Measurements from ENCODE around the gene SELL. TPM values are rescaled to one million over a fixed set of nuclear protein-coding genes. Genes with fewer than 3 reads are reported as not detected.
"Not testable (repeated sequence)": the region's sequence is repeated elsewhere in the genome, so short reads cannot be mapped to it uniquely, and the experiment has no call there.

The SELL gene
- total and polyA plus RNA-seq, 9 donors = 0.36 to 11.0 (median 1.2) TPM

- WGBS, 3 donors = 48 to 58% (median 52%) methylated on average over 5 of the region's 5 CpGs
- no peak for DNase-seq
These were observed 16.9 kb downstream of the SELL start for GRCh38 chr1:169694304-169695075.

GRCh38 chr1:169692756-169693460 lies 18.5 kb downstream of the SELL start:
- Histone ChIP-seq H3K4me3 (no peak overlapping the region), H3K9me3 (no peaks in the 10 kb centered on the region), H3K36me3 (no peaks in the 10 kb centered on the region), H3K4me1 (ENCODE audit: insufficient read depth) (no peaks in the 10 kb centered on the region), H3K27me3 (no peaks in the 10 kb centered on the region), H3K27ac (no peak overlapping the region)
- intact Hi-C loops (cut with DNase I) = no loop called here
- 84 to 90% (median 89%) methylated on average over 4 of the region's 4 CpGs for WGBS, 3 donors
- TF ChIP-seq CTCF (IDR thresholded peaks at IDR 0.05) (no peak), EP300 (IDR thresholded peaks at IDR 0.05) (no peak), POLR2A (IDR thresholded peaks at IDR 0.05) (no peak)
- no peak for DNase-seq

More at GRCh38 chr1:169694304-169695075, 16.9 kb downstream of the SELL start:
- TF ChIP-seq EP300 (IDR thresholded peaks at IDR 0.05) (no peak), POLR2A (IDR thresholded peaks at IDR 0.05) (no peak), CTCF (IDR thresholded peaks at IDR 0.05) (no peak)
- Histone ChIP-seq H3K9me3 (no peaks in the 10 kb centered on the region), H3K27me3 (no peaks in the 10 kb centered on the region), H3K27ac (no peak overlapping the region), H3K4me3 (no peak overlapping the region), H3K36me3 (no peaks in the 10 kb centered on the region), H3K4me1 (ENCODE audit: insufficient read depth) (no peaks in the 10 kb centered on the region)
- intact Hi-C loops (cut with DNase I) = no loop called here

GRCh38 chr1:169690489-169690888 lies 20.9 kb downstream of the SELL start:
- Histone ChIP-seq H3K4me3 (no peak overlapping the region), H3K27me3 (no peaks in the 10 kb centered on the region), H3K4me1 (ENCODE audit: insufficient read depth) (no peaks in the 10 kb centered on the region), H3K27ac (no peak overlapping the region), H3K36me3 (no peaks in the 10 kb centered on the region), H3K9me3 (no peaks in the 10 kb centered on the region)
- intact Hi-C loops (cut with DNase I) = no loop called here
- no peak for DNase-seq
- TF ChIP-seq EP300 (IDR thresholded peaks at IDR 0.05) (no peak), POLR2A (IDR thresholded peaks at IDR 0.05) (no peak), CTCF (IDR thresholded peaks at IDR 0.05) (no peak)

- H3K9me3 ChIP-seq = no peaks in the 10 kb centered on the region
- no peak overlapping the region for H3K27ac ChIP-seq
- H3K27me3 ChIP-seq = no peaks in the 10 kb centered on the region
- no peak for TF ChIP-seq CTCF (IDR thresholded peaks at IDR 0.05)
- TF ChIP-seq EP300 (IDR thresholded peaks at IDR 0.05) = no peak
- no peak for TF ChIP-seq POLR2A (IDR thresholded peaks at IDR 0.05)
- no peak for DNase-seq
- intact Hi-C loops (cut with DNase I) = no loop called here
- WGBS, 3 donors = 18 to 32% (median 26%) methylated on average over 2 of the region's 2 CpGs
- no peaks in the 10 kb centered on the region for H3K4me1 ChIP-seq (ENCODE audit: insufficient read depth)
- no peak overlapping the region for H3K4me3 ChIP-seq
- H3K36me3 ChIP-seq = no peaks in the 10 kb centered on the region
These were observed 22.0 kb downstream of the SELL start for GRCh38 chr1:169689395-169689794.

GRCh38 chr1:169688377-169688776 lies 23.0 kb downstream of the SELL start:
- H3K36me3 ChIP-seq; intact Hi-C loops (cut with DNase I); H3K27ac ChIP-seq; H3K4me1 ChIP-seq (ENCODE audit: insufficient read depth); DNase-seq; H3K27me3 ChIP-seq; H3K4me3 ChIP-seq; H3K9me3 ChIP-seq: not testable (repeated sequence)
- WGBS, 3 donors = 94 to 99% (median 95%) methylated on average over 5 of the region's 5 CpGs

Data from ovary (tissue), 9 donors.